ENCODE data around the gene CRELD1.

The CRELD1 gene

GRCh38 chr3:9955611-9956352, 22.1 kb downstream of the CRELD1 start:
- no peak for DNase-seq

- DNase-seq = peak in 1 of 51 donors; percentile 41
Observed at GRCh38 chr3:9957214-9957613, 23.6 kb downstream of the CRELD1 start.

- DNase-seq = no peak
Observed at GRCh38 chr3:9965200-9965875, 31.7 kb downstream of the CRELD1 start.

DNA sequence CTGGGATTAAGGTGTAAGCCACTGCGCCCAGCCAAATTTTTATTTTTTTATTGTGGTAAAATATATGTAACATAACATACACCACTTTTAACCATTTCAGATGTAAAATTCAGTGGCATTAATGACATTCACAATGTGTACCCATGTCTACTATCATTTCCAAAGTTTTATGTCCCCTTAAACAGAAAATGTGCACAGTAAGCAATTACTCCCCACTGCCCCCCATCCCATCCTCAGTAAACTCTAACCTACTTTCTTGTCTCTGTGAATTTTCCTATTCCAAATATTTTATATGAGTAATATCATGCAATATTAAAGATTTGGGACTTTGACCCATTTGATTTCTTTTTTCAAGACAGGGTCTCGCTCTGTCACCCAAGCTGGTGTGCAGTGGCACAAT, 33.2 kb downstream of the CRELD1 start:
- DNase-seq = no peak

- DNase-seq = no peak
Observed at GRCh38 chr3:9969632-9970019, 36.0 kb downstream of the CRELD1 start.

GRCh38 chr3:9970020-9970652, 36.5 kb downstream of the CRELD1 start:
- DNase-seq = no peak

GRCh38 chr3:9976721-9977709, 43.4 kb downstream of the CRELD1 start:
- peak in 19 of 51 donors; percentile 2 to 48 (median 17) for DNase-seq

- no peak for DNase-seq
Observed at GRCh38 chr3:9978710-9979305, 45.2 kb downstream of the CRELD1 start.

DNA sequence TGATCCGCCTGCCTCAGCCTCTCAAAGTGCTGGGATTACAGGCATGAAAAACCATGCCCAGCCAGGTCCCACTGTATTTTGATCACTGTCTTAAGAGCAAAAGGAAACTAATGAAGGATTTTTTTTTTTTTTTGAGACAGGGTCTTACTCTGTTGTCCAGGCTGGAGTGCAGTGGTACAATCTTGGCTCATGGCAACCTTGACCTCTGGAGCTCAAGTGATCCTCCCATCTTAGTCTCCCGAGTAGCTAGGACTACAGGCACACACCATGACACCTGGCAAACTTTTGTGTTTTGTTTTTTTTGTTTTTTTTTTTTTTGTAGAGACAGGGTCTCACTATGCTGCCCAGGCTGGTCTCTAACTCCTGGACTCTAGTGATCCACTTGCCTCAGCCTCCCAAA, 46.6 kb downstream of the CRELD1 start:
- DNase-seq = no peak

- DNase-seq = no peak
Observed at GRCh38 chr3:9986230-9986725, 52.6 kb downstream of the CRELD1 start.

DNA sequence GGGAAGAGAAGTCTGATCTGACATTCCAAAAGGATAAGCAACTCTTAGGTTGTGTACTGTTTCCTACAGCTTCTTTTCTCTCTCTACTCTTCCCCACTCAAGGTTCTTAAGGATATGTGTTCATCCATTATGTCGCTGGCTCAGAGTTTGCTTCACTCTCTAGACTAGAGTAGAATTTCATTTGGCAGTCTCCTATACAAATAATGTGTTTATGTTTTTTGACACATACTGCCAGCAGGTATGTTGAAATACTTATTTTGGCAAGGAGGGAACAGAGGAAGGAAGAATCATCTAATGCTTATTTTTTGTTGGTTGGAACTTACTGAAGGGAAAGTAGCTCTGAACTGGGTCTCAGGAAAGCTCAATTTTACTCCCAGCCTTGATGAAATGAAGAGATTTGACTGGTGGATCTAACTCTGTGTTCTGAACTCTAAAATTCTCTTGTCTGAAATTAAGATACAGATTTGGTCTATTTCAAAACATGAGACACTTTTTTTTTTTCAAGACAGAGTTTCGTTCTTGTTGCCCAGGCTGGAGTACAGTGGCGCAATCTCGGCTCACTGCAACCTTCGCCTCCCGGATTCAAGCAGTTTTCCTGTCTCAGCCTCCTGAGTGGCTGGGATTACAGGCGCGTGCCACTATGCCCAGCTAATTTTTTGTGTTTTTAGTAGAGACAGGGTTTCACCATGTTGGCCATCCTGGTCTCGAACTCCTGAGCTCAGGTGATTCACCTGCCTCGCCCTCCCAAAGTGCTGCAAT, 60.6 kb downstream of the CRELD1 start:
- DNase-seq = no peak

Measured in hypothalamus (tissue), 51 donors.